Osteoblast (primary cell): ENCODE measurements around the gene ZNF593OS. TPM values are rescaled to one million over a fixed set of nuclear protein-coding genes. Genes with fewer than 3 reads are reported as not detected.

Experiments used
- DNase-seq: peaks from one replicate; pipeline ENCODE4 v3.0.0; 2011; ENCODE audit warnings: low spot score, mixed read lengths; ENCODE audit not compliant: insufficient read length; ENCODE audit errors: missing footprints
- H2AFZ ChIP-seq: 2 replicates; pipeline ENCODE4 v1.6.0; 2011; ENCODE audit warnings: mild to moderate bottlenecking, low read length
- H3K27ac ChIP-seq: 2 replicates; pipeline ENCODE4 v1.5.1; 2011; ENCODE audit warnings: mild to moderate bottlenecking, low read depth, low read length, moderate library complexity
- H3K27me3 ChIP-seq: 2 replicates; pipeline ENCODE4 v1.6.0; 2012; ENCODE audit warnings: mild to moderate bottlenecking, control low read depth, inconsistent platforms, low read length, moderate library complexity; ENCODE audit not compliant: insufficient read depth
- H3K36me3 ChIP-seq: 2 replicates; pipeline ENCODE4 v1.5.1; 2011; ENCODE audit warnings: mild to moderate bottlenecking, low read length, control low read depth, moderate library complexity; ENCODE audit not compliant: insufficient read depth
- H3K4me1 ChIP-seq: 2 replicates; pipeline ENCODE4 v1.5.1; 2011; ENCODE audit warnings: mild to moderate bottlenecking, low read length, control low read depth, moderate library complexity; ENCODE audit not compliant: insufficient read depth
- H3K4me2 ChIP-seq: 2 replicates; pipeline ENCODE4 v1.6.0; 2011; ENCODE audit warnings: mild to moderate bottlenecking, low read length; ENCODE audit not compliant: insufficient read depth
- H3K4me3 ChIP-seq: fragments of 200-600 bp; sonication (generic); 3 replicates; pipeline ENCODE4 v1.5.1; 2012; ENCODE audit warnings: mild to moderate bottlenecking, low read length, inconsistent platforms; ENCODE audit not compliant: insufficient read depth
- H3K79me2 ChIP-seq: 2 replicates; pipeline ENCODE4 v1.6.0; 2012; ENCODE audit warnings: mild to moderate bottlenecking, low read length, control low read depth, inconsistent platforms; ENCODE audit not compliant: insufficient read depth
- H3K9me3 ChIP-seq: 2 replicates; pipeline ENCODE4 v1.5.1; 2011; ENCODE audit warnings: low read depth, low read length, control low read depth
- H4K20me1 ChIP-seq: 2 replicates; pipeline ENCODE4 v1.6.0; 2012; ENCODE audit warnings: mild to moderate bottlenecking, low read length, control low read depth; ENCODE audit not compliant: insufficient read depth
- total RNA-seq: library from RNA; depleted of rRNA; stranded (reverse); fragments of >200 nt; gene quantifications from 2 replicates; pipeline ENCODE4 v1.2.3, GENCODE V29; 2012
- TF ChIP-seq, protein P1 (sequence below): IDR thresholded peaks from 2 replicates; pipeline ENCODE4 v1.5.1; 2011; ENCODE audit warnings: mild to moderate bottlenecking, low read depth, low read length, moderate library complexity; ENCODE audit errors: extremely low read depth

ZNF593OS gene
- total RNA-seq, 1 donor, result not detected

DNA sequence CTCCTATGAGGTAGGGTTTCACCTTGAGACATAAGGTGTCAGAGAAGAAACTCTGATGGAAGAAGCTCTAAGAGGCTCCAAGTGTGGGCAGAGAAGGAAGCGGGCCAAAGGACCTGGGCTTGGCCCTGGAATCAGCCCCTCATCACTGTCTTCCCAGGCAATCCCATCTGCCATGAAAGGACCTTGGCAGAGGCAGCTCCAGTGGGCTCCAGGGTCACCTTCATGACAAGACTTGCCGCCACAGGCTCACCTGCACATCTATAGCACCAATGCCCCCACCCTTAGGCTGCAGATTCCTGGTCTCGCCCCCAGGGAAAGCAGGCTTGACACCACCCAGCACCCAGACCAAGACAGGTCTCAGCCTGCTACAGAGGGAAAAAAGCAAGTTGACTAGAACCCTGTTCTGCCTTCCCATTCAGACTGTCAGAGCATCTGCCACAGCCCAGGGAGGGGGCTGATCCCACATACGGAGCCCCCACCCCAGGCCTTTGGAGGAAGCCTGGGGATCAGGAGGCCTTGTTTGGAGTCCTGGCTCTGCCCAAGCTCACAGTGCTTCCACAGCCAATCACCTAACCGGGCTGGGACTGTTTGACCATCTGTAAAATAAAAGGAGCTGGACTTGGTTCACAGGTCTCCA lies 13.2 kb downstream of the ZNF593OS start:
- DNase-seq, result no peak
- H4K20me1 ChIP-seq, result no peaks in the 10 kb centered on the region
- H3K9me3 ChIP-seq, result no peaks in the 10 kb centered on the region
- no peak overlapping the region for H3K27ac ChIP-seq
- no peak overlapping the region for H3K4me3 ChIP-seq
- H3K36me3 ChIP-seq, result no peaks in the 10 kb centered on the region
- H3K27me3 ChIP-seq, result peaks cover 36% of the 10 kb centered on the region
- TF ChIP-seq, protein P1, sequence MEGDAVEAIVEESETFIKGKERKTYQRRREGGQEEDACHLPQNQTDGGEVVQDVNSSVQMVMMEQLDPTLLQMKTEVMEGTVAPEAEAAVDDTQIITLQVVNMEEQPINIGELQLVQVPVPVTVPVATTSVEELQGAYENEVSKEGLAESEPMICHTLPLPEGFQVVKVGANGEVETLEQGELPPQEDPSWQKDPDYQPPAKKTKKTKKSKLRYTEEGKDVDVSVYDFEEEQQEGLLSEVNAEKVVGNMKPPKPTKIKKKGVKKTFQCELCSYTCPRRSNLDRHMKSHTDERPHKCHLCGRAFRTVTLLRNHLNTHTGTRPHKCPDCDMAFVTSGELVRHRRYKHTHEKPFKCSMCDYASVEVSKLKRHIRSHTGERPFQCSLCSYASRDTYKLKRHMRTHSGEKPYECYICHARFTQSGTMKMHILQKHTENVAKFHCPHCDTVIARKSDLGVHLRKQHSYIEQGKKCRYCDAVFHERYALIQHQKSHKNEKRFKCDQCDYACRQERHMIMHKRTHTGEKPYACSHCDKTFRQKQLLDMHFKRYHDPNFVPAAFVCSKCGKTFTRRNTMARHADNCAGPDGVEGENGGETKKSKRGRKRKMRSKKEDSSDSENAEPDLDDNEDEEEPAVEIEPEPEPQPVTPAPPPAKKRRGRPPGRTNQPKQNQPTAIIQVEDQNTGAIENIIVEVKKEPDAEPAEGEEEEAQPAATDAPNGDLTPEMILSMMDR, result no peak
- H3K79me2 ChIP-seq, result no peaks in the 10 kb centered on the region
- no peak overlapping the region for H2AFZ ChIP-seq
- no peak overlapping the region for H3K4me2 ChIP-seq
- peaks cover 4% of the 10 kb centered on the region for H3K4me1 ChIP-seq

DNA sequence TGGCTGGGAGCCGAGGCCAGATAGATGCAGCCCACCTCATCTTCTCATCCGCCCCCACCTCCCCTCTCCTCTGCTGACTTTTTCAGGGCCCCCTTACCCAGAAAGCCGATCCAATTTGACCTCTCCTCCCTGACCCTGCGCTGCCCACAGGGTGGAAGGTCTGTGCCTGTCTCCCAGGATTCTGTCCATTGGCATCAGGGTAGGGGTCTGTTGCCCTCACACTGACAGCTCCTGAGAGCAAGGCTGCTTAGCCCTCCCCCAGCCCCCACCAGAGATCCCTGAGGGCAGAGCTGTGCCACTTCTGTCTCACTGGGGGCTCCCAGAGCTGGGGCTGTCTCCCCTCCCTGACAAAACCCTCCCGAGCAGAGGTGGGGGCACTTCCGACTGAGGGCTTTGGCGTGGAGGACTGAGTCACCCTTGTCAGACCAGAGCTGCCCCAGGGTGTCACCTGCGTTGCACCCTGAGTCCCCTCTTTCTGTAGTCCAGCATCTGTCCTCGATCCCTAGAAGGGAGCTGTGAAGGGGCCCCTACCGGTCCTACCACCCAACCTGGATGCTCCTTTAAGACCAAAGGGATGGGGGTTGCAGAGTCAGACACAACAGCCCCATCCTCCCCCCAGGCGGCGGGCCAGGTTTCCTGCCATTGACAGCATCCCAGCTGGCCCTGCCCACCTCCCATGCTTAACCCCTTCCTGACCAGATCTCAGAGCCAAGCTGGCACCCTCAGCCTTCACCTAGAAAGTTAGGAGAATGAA lies 15.2 kb downstream of the ZNF593OS start:
- Histone ChIP-seq H3K9me3 (no peaks in the 10 kb centered on the region), H4K20me1 (no peaks in the 10 kb centered on the region), H3K4me3 (no peak overlapping the region), H3K27ac (no peak overlapping the region), H3K27me3 (peaks cover 35% of the 10 kb centered on the region), H3K36me3 (no peaks in the 10 kb centered on the region), H2AFZ (no peak overlapping the region), H3K79me2 (no peaks in the 10 kb centered on the region), H3K4me2 (no peak overlapping the region), H3K4me1 (no peaks in the 10 kb centered on the region)
- TF ChIP-seq, protein P1, result no peak
- no peak for DNase-seq

DNA sequence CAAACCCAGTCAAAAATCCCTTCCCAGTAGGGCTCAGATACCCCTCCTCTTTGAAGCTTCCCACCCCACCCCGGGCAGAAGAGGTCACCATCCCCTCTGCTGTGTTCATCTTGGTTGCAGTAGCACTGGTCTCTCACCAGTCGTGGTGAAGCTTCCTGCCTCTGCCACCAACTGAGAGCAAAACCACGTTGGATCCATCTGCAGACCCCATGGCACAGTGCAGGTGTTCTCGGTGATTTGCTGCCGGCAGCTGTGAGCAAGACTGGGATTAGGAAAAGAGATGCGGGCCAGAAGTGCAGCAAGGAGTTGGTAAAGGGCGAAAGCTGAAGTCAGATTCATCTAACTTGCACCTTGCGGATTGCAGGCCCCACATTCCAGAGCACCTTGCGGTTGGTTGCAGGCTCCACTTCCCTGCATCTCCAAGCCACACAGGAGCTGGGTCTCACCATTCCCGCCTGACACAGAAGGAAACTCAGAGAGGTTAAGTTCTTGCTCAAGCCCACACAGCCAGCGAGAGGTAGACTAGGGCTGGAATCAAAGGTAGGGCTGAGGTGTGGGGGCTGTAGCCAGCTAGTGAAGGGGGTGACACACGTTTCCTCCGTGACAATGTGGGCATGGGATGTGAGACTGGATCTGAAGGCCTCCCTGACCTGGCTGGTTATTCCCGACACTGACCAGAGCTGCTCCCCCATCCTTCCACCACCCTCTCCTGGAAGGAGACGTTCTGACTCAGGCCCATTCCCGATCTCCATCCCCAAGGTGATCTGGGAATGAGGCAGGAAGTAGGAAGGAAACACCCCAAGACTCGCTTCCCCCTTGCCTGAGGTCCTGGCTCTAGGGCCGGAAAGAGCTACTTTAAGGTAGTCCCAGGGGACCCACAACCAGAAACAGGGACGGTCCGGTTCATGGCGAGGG lies 16.0 kb downstream of the ZNF593OS start:
- no peak overlapping the region for H3K27ac ChIP-seq
- TF ChIP-seq, protein P1, result no peak
- H3K27me3 ChIP-seq, result peaks cover 32% of the 10 kb centered on the region

More for the DNA sequence above, 16.0 kb downstream of the ZNF593OS start:
- Histone ChIP-seq H3K36me3 (no peaks in the 10 kb centered on the region), H3K9me3 (no peaks in the 10 kb centered on the region), H4K20me1 (no peaks in the 10 kb centered on the region), H3K4me2 (no peak overlapping the region), H3K4me3 (no peak overlapping the region), H2AFZ (no peak overlapping the region), H3K4me1 (no peaks in the 10 kb centered on the region), H3K79me2 (no peaks in the 10 kb centered on the region)
- DNase-seq, result peak; percentile 72
